ENCODE measurements around the gene CPN1. TPM values are rescaled to one million over a fixed set of nuclear protein-coding genes. Genes with fewer than 3 reads are reported as not detected.
"Not testable (repeated sequence)": the region's sequence is repeated elsewhere in the genome, so short reads cannot be mapped to it uniquely, and the experiment has no call there.

Gene CPN1
- total RNA-seq, 1 experiment from 2014 or later = not detected

- no peak for DNase-seq (ENCODE audit: low read depth)
These were observed 59.3 kb downstream of the CPN1 start for GRCh38 chr10:100022403-100022802.

GRCh38 chr10:100021322-100021721, 60.3 kb downstream of the CPN1 start:
- no peak for DNase-seq (ENCODE audit: low read depth)

GRCh38 chr10:100020886-100021253, 60.8 kb downstream of the CPN1 start:
- no peak for DNase-seq (ENCODE audit: low read depth)

- DNase-seq (ENCODE audit: low read depth) = no peak
These were observed 61.4 kb downstream of the CPN1 start for GRCh38 chr10:100020142-100020885.

- no peak for DNase-seq (ENCODE audit: low read depth)
These were observed 61.9 kb downstream of the CPN1 start for GRCh38 chr10:100019787-100020141.

GRCh38 chr10:100014071-100014762, 67.5 kb downstream of the CPN1 start:
- no peak for DNase-seq (ENCODE audit: low read depth)

- DNase-seq (ENCODE audit: low read depth) = no peak
These were observed 68.0 kb downstream of the CPN1 start for GRCh38 chr10:100013621-100014020.

- DNase-seq (ENCODE audit: low read depth) = not testable (repeated sequence)
These were observed 69.8 kb downstream of the CPN1 start for GRCh38 chr10:100011906-100012305.

GRCh38 chr10:100009793-100010676, 71.6 kb downstream of the CPN1 start, which contains the start of gene DNMBP:
Gene DNMBP, minus strand, starts transcription at chr10:100009947. Its CDS starts 37,823 bp downstream, at chr10:99972124.
- DNase-seq (ENCODE audit: low read depth) = peak; percentile 91

- DNase-seq (ENCODE audit: low read depth) = no peak
These were observed 72.3 kb downstream of the CPN1 start for GRCh38 chr10:100009283-100009792.

- DNase-seq (ENCODE audit: low read depth) = no peak
These were observed 72.9 kb downstream of the CPN1 start for GRCh38 chr10:100008708-100009282.

GRCh38 chr10:100008142-100008522, 73.5 kb downstream of the CPN1 start:
- DNase-seq (ENCODE audit: low read depth) = peak; percentile 31

- no peak for DNase-seq (ENCODE audit: low read depth)
These were observed 74.2 kb downstream of the CPN1 start for GRCh38 chr10:100007231-100008141.

GRCh38 chr10:100006243-100006886, 75.3 kb downstream of the CPN1 start:
- peak; percentile 90 for DNase-seq (ENCODE audit: low read depth)

GRCh38 chr10:100004805-100005510, 76.7 kb downstream of the CPN1 start:
- no peak for DNase-seq (ENCODE audit: low read depth)

GRCh38 chr10:100000109-100000644, 81.5 kb downstream of the CPN1 start:
- no peak for DNase-seq (ENCODE audit: low read depth)

GRCh38 chr10:99999319-100000108, 82.2 kb downstream of the CPN1 start:
- no peak for DNase-seq (ENCODE audit: low read depth)

- no peak for DNase-seq (ENCODE audit: low read depth)
These were observed 82.8 kb downstream of the CPN1 start for GRCh38 chr10:99998889-99999288.

All from Daoy (cell line).